Measurements from ENCODE around the gene CDC45.

CDC45 gene

GRCh38 chr22:19517919-19518611 is 38.3 kb downstream of the CDC45 start:
- in situ Hi-C loops (cut with HindIII; ENCODE audit: low sequenced_read_pairs), result no loop called here
- no peak for DNase-seq (ENCODE audit: low read depth, low spot score)
- TF ChIP-seq, protein P1, sequence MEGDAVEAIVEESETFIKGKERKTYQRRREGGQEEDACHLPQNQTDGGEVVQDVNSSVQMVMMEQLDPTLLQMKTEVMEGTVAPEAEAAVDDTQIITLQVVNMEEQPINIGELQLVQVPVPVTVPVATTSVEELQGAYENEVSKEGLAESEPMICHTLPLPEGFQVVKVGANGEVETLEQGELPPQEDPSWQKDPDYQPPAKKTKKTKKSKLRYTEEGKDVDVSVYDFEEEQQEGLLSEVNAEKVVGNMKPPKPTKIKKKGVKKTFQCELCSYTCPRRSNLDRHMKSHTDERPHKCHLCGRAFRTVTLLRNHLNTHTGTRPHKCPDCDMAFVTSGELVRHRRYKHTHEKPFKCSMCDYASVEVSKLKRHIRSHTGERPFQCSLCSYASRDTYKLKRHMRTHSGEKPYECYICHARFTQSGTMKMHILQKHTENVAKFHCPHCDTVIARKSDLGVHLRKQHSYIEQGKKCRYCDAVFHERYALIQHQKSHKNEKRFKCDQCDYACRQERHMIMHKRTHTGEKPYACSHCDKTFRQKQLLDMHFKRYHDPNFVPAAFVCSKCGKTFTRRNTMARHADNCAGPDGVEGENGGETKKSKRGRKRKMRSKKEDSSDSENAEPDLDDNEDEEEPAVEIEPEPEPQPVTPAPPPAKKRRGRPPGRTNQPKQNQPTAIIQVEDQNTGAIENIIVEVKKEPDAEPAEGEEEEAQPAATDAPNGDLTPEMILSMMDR (IDR thresholded peaks at IDR 0.05; ENCODE audit: low read depth, low read length), result no peak
- H3K4me3 ChIP-seq (ENCODE audit: low read depth, low read length), result no peak overlapping the region

- no peak overlapping the region for H3K4me3 ChIP-seq (ENCODE audit: low read depth, low read length)
- TF ChIP-seq, protein P1 (IDR thresholded peaks at IDR 0.05; ENCODE audit: low read depth, low read length), result no peak
- no peak for DNase-seq (ENCODE audit: low read depth, low spot score)
- in situ Hi-C loops (cut with HindIII; ENCODE audit: low sequenced_read_pairs), result no loop called here
Observed at GRCh38 chr22:19518635-19519034, 38.9 kb downstream of the CDC45 start.

GRCh38 chr22:19519041-19519926 is 39.6 kb downstream of the CDC45 start:
- DNase-seq (ENCODE audit: low read depth, low spot score), result no peak
- TF ChIP-seq, protein P1 (IDR thresholded peaks at IDR 0.05; ENCODE audit: low read depth, low read length), result no peak
- no peak overlapping the region for H3K4me3 ChIP-seq (ENCODE audit: low read depth, low read length)
- in situ Hi-C loops (cut with HindIII; ENCODE audit: low sequenced_read_pairs), result no loop called here

DNA sequence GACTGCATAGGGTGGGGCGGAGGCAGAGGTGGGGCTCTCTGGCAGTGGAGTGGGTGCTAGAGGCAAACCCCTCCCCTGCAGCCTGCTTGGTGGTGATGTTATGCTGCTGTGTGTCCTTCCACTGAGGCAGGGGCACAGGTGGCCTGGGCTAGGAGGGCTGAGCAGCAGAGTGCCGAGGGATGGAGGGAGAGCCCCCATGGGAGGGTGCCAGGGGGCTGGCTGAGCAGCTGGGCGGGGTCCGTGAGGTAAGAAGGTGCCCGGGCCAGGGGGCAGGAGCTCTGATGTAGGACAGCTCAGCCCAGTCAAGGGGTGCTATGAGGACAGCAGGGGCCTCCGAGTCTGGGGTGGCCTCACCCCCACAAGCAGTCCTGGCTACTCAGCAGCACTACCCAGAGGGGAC is 40.3 kb downstream of the CDC45 start:
- no peak for DNase-seq (ENCODE audit: low read depth, low spot score)
- in situ Hi-C loops (cut with HindIII; ENCODE audit: low sequenced_read_pairs), result no loop called here
- no peak overlapping the region for H3K4me3 ChIP-seq (ENCODE audit: low read depth, low read length)
- TF ChIP-seq, protein P1 (IDR thresholded peaks at IDR 0.05; ENCODE audit: low read depth, low read length), result no peak

- DNase-seq (ENCODE audit: low read depth, low spot score), result no peak
- in situ Hi-C loops (cut with HindIII; ENCODE audit: low sequenced_read_pairs), result no loop called here
- TF ChIP-seq, protein P1 (IDR thresholded peaks at IDR 0.05; ENCODE audit: low read depth, low read length), result no peak
- no peak overlapping the region for H3K4me3 ChIP-seq (ENCODE audit: low read depth, low read length)
Observed at GRCh38 chr22:19520566-19521305, 41.0 kb downstream of the CDC45 start.

- in situ Hi-C loops (cut with HindIII; ENCODE audit: low sequenced_read_pairs), result no loop called here
- H3K4me3 ChIP-seq (ENCODE audit: low read depth, low read length), result no peak overlapping the region
- no peak for DNase-seq (ENCODE audit: low read depth, low spot score)
- TF ChIP-seq, protein P1 (IDR thresholded peaks at IDR 0.05; ENCODE audit: low read depth, low read length), result no peak
Observed at GRCh38 chr22:19522190-19522880, 42.6 kb downstream of the CDC45 start.

Measured in astrocyte of the spinal cord (primary cell).